Prostate gland (tissue), 2 donors: ENCODE measurements around the gene ATG7.

Experiments used
- POLR2A ChIP-seq: fragments of 450-650 bp; IDR thresholded peaks from one replicate; pipeline ENCODE4 v1.6.1; 2016; ENCODE audit warnings: antibody characterized with exemption, mild to moderate bottlenecking
- TF ChIP-seq, protein P1 (sequence below), 4 experiments: fragments of 200-600 bp in 2 of 4; fragments of 450-650 bp in 2 of 4; sonication (generic) in 2 of 4; IDR thresholded peaks; 1 replicate in 3 of 4; 2 replicates in 1 of 4; pipeline ENCODE4 v1.5.1; 2016 to 2019; ENCODE audit warnings: antibody characterized with exemption in 4 of 4, mild to moderate bottlenecking in 2 of 4, moderate library complexity in 2 of 4

DNA sequence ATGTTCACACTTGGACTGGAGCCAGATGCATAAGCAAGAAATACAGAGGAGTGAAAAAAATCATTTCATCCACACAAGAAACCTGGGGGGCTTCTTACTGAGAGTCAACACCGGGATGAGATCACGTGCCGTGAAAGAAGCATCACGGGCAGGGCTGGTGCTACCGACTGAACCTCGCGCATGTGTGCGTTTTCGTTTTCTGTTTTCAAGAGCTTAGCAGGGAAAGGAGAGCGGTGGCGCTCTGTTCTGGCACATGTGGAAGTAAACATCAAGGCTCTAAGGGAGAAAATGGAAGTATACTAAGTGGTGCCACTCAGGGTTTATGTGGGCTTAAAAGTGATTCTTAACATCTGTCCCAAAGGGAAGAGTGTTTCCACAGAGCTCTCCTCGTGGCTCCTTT, 315.6 kb downstream of the ATG7 start:
- TF ChIP-seq, protein P1, sequence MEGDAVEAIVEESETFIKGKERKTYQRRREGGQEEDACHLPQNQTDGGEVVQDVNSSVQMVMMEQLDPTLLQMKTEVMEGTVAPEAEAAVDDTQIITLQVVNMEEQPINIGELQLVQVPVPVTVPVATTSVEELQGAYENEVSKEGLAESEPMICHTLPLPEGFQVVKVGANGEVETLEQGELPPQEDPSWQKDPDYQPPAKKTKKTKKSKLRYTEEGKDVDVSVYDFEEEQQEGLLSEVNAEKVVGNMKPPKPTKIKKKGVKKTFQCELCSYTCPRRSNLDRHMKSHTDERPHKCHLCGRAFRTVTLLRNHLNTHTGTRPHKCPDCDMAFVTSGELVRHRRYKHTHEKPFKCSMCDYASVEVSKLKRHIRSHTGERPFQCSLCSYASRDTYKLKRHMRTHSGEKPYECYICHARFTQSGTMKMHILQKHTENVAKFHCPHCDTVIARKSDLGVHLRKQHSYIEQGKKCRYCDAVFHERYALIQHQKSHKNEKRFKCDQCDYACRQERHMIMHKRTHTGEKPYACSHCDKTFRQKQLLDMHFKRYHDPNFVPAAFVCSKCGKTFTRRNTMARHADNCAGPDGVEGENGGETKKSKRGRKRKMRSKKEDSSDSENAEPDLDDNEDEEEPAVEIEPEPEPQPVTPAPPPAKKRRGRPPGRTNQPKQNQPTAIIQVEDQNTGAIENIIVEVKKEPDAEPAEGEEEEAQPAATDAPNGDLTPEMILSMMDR (IDR thresholded peaks at IDR 0.05) = no peak
- no peak for TF ChIP-seq POLR2A
